ENCODE data around the gene DHX29. TPM values are rescaled to one million over a fixed set of nuclear protein-coding genes. Genes with fewer than 3 reads are reported as not detected.
A peak's percentile ranks its signal among the peaks of the same experiment; 100 is the strongest.

The DHX29 gene
- total and polyA plus RNA-seq, 2 experiments from 2014 or later, result 32.9 to 46.5 TPM

DNA sequence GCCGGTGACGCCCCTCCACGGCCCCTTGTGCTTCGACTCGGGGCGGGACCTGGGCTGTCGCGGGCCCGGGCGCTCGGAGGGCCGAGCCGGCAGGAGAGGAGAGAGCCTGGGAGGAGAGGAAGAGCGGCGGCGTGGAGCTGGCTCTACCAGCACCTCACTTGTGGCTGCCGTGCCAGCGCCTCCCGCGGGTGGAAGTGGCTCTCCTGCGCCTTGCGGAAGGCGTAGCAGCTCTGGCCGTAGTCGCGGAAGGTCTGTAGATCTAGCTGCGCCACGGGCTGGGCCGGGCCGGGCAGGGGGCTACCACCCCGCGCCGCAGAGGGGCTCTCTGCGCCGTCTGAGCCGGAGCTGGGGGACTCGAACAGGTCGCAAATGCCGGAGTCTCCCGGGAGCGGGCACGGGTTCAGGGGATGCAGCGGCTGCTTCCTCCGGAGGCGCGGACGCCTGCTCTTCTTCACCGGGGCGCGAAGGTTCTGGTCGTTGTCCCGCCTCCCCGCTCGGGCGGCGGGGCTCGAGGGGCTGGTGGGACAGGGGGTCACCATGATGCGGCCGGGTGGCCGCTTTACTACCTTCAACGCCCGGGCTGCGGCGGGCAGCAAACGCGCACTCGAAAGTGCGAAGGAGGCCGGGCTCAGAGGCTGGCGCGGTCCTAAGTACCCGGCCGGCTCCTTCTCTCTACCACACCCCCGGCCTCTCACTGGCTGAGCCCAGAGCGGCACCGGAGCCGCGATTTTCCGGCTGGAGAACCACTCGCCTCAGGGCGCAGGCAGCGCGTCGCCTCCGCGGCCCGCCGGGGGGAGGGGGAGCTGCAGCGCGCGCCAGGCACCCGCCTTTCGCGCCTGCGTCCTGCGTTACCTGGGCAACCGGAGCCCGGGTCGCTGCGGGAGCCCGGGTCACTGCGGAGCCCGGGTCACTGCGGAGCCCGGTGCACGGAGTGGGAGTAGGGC, 74.2 kb downstream of the DHX29 start, which contains the start of gene CCNO:
Gene CCNO, minus strand, starts transcription at position 624 of the 944 bp plus-strand sequence. Its CDS starts 85 bp downstream, at position 539.
- H3K36me3 ChIP-seq (replicated peaks; ENCODE audit: insufficient read depth, low read depth), result no peaks in the 10 kb centered on the region
- peaks cover 22% of the 10 kb centered on the region for H3K4me1 ChIP-seq (ENCODE audit: insufficient read depth)
- H3K79me2 ChIP-seq, result no peaks in the 10 kb centered on the region
- no peaks in the 10 kb centered on the region for H3K9me2 ChIP-seq (replicated peaks; ENCODE audit: insufficient read depth)
- no peaks in the 10 kb centered on the region for H3K9me3 ChIP-seq (ENCODE audit: low read depth)
- peak within 1 kb of the TSS; percentile 75 for H3K4me3 ChIP-seq
- peak; percentile 80 for DNase-seq (ENCODE audit: low spot score)
- 1% methylated on average over 66 of the region's 106 CpGs for WGBS (ENCODE audit: low lambda C conversion rate, missing lambda C conversion rate)
- peaks cover 85% of the 10 kb centered on the region for H3K27me3 ChIP-seq
- no peak within 1 kb of the TSS for H3K27ac ChIP-seq
- peak within 1 kb of the TSS; percentile 99 for H3K4me2 ChIP-seq
- peak within 1 kb of the TSS; percentile 89 for H2AFZ ChIP-seq
- no peaks in the 10 kb centered on the region for H4K20me1 ChIP-seq (ENCODE audit: insufficient read depth, poor library complexity, severe bottlenecking)
- no peak for TF ChIP-seq EZH2phosphoT487 (IDR thresholded peaks at IDR 0.05; ENCODE audit: low read depth, severe bottlenecking, unreplicated experiment)
- TF ChIP-seq EZH2 (IDR thresholded peaks at IDR 0.05; ENCODE audit: borderline replicate concordance), result peak; percentile 28
- TF ChIP-seq CTCF (IDR thresholded peaks at IDR 0.05; ENCODE audit: poor library complexity), result peak; percentile 3

- peaks cover 27% of the 10 kb centered on the region for H3K4me1 ChIP-seq (ENCODE audit: insufficient read depth)
- no peaks in the 10 kb centered on the region for H3K9me3 ChIP-seq (ENCODE audit: low read depth)
- H3K4me3 ChIP-seq, result peak overlapping the region; percentile 75
- no peaks in the 10 kb centered on the region for H4K20me1 ChIP-seq (ENCODE audit: insufficient read depth, poor library complexity, severe bottlenecking)
- whole genome bisulfite sequencing (ENCODE audit: low lambda C conversion rate, missing lambda C conversion rate), result 2% methylated on average over 43 of the region's 45 CpGs
- H3K9me2 ChIP-seq (replicated peaks; ENCODE audit: insufficient read depth), result no peaks in the 10 kb centered on the region
- peak; percentile 23 for DNase-seq (ENCODE audit: low spot score)
- peak overlapping the region; percentile 99 for H3K4me2 ChIP-seq
- no peaks in the 10 kb centered on the region for H3K36me3 ChIP-seq (replicated peaks; ENCODE audit: insufficient read depth, low read depth)
- no peak overlapping the region for H3K27ac ChIP-seq
- no peaks in the 10 kb centered on the region for H3K79me2 ChIP-seq
- H2AFZ ChIP-seq, result peak overlapping the region; percentile 89
- H3K27me3 ChIP-seq, result peaks cover 85% of the 10 kb centered on the region
- TF ChIP-seq EZH2phosphoT487 (IDR thresholded peaks at IDR 0.05; ENCODE audit: low read depth, severe bottlenecking, unreplicated experiment), result peak; percentile 13
- peak; percentile 56 for TF ChIP-seq EZH2 (IDR thresholded peaks at IDR 0.05; ENCODE audit: borderline replicate concordance)
- no peak for TF ChIP-seq CTCF (IDR thresholded peaks at IDR 0.05; ENCODE audit: poor library complexity)
These were observed 75.1 kb downstream of the DHX29 start for GRCh38 chr5:55232271-55232984.

GRCh38 chr5:55231919-55232270, 75.6 kb downstream of the DHX29 start:
- Histone ChIP-seq H3K4me3 (no peak overlapping the region), H3K36me3 (replicated peaks; ENCODE audit: insufficient read depth, low read depth) (no peaks in the 10 kb centered on the region), H4K20me1 (ENCODE audit: insufficient read depth, poor library complexity, severe bottlenecking) (no peaks in the 10 kb centered on the region), H3K9me3 (ENCODE audit: low read depth) (no peaks in the 10 kb centered on the region), H3K4me2 (peak overlapping the region; percentile 99), H3K79me2 (no peaks in the 10 kb centered on the region), H3K9me2 (replicated peaks; ENCODE audit: insufficient read depth) (no peaks in the 10 kb centered on the region), H2AFZ (peak overlapping the region; percentile 89), H3K27ac (no peak overlapping the region), H3K27me3 (peaks cover 85% of the 10 kb centered on the region), H3K4me1 (ENCODE audit: insufficient read depth) (peaks cover 31% of the 10 kb centered on the region)
- DNase-seq (ENCODE audit: low spot score), result no peak
- WGBS (ENCODE audit: low lambda C conversion rate, missing lambda C conversion rate), result 6% methylated on average over 11 of the region's 11 CpGs
- TF ChIP-seq CTCF (IDR thresholded peaks at IDR 0.05; ENCODE audit: poor library complexity) (no peak), EZH2phosphoT487 (IDR thresholded peaks at IDR 0.05; ENCODE audit: low read depth, severe bottlenecking, unreplicated experiment) (peak; percentile 87)

Measured in hepatocyte (in vitro differentiated cells).